ENCODE measurements around the gene SNX33. TPM values are rescaled to one million over a fixed set of nuclear protein-coding genes. Genes with fewer than 3 reads are reported as not detected.

Gene SNX33
- total and polyA plus RNA-seq, 2 donors (not counting 1 experiment from before 2014, with no cell fraction given) = 0.22 to 0.59 TPM

- Mint-ChIP-seq H3K27ac (no peak overlapping the region), H3K9me3 (ENCODE audit: insufficient read depth) (no peaks in the 10 kb centered on the region), H3K27me3 (peaks cover 18% of the 10 kb centered on the region), H3K4me1 (no peaks in the 10 kb centered on the region), H3K4me3 (no peak overlapping the region)
- no peaks in the 10 kb centered on the region for H3K36me3 ChIP-seq (replicated peaks in 1 of 2; ENCODE audit: control extremely low read depth in 1 of 2, control insufficient read depth in 1 of 2, extremely low read depth in 1 of 2, insufficient read depth in 2 of 2, low read length in 1 of 2)
- ChIA-PET CTCF (no interaction called here), POLR2A (interaction anchor here (0.6 kb wide), 1 partner anchor 89 kb away, joined by 4 read pairs; no protein-coding TSS in a partner anchor)
- no peak overlapping the region for H3K4me2 ChIP-seq (replicated peaks; ENCODE audit: low read depth, low read length, poor library complexity, severe bottlenecking)
- no peak overlapping the region for H3K27ac ChIP-seq (ENCODE audit: low read length in 2 of 2)
- H3K9ac ChIP-seq (ENCODE audit: low read length) = no peak overlapping the region
- no peaks in the 10 kb centered on the region for H3K79me2 ChIP-seq (ENCODE audit: control insufficient read depth, insufficient read depth, low read length)
- intact Hi-C loops (cut with micrococcal nuclease) = no loop called here
- H3K9me3 ChIP-seq (ENCODE audit: control extremely low read depth in 1 of 3, control insufficient read depth in 2 of 3, insufficient read depth in 1 of 3, low read length in 2 of 3) = no peaks in the 10 kb centered on the region
- 100% methylated on average over 3 of the region's 4 CpGs for WGBS (ENCODE audit: insufficient coverage)
- no peak for DNase-seq
- TF ChIP-seq EZH2 (IDR thresholded peaks at IDR 0.05; ENCODE audit: borderline replicate concordance, insufficient read depth, low read depth, low read length, poor library complexity, severe bottlenecking) (no peak), CTCF (IDR thresholded peaks at IDR 0.05) (no peak)
- ATAC-seq (ENCODE audit: low read depth) = no peak
- no peak overlapping the region for H2AFZ ChIP-seq (ENCODE audit: insufficient read depth, low read depth, low read length, poor library complexity, severe bottlenecking)
- H3K4me3 ChIP-seq (ENCODE audit: control extremely low read depth in 1 of 5, extremely low read depth in 1 of 5, insufficient read depth in 1 of 5, low read depth in 2 of 5, low read length in 4 of 5) = no peak overlapping the region
- H4K20me1 ChIP-seq (ENCODE audit: control insufficient read depth, insufficient read depth, low read length, poor library complexity, severe bottlenecking) = no peaks in the 10 kb centered on the region
- H3K4me1 ChIP-seq (ENCODE audit: control insufficient read depth in 2 of 2, insufficient read depth in 2 of 2, low read length in 2 of 2) = no peaks in the 10 kb centered on the region
- no peaks in the 10 kb centered on the region for H3K27me3 ChIP-seq (replicated peaks in 1 of 4; ENCODE audit: control extremely low read depth in 1 of 4, control insufficient read depth in 3 of 4, insufficient read depth in 4 of 4, low read length in 3 of 4)
Observed at GRCh38 chr15:75654201-75654907, 6.6 kb downstream of the SNX33 start.

- no peaks in the 10 kb centered on the region for H3K4me1 ChIP-seq (ENCODE audit: control insufficient read depth in 2 of 2, insufficient read depth in 2 of 2, low read length in 2 of 2)
- H3K36me3 ChIP-seq (replicated peaks in 1 of 2; ENCODE audit: control extremely low read depth in 1 of 2, control insufficient read depth in 1 of 2, extremely low read depth in 1 of 2, insufficient read depth in 2 of 2, low read length in 1 of 2) = no peaks in the 10 kb centered on the region
- no peak overlapping the region for H3K4me3 ChIP-seq (ENCODE audit: control extremely low read depth in 1 of 5, extremely low read depth in 1 of 5, insufficient read depth in 1 of 5, low read depth in 2 of 5, low read length in 4 of 5)
- H3K9me3 ChIP-seq (ENCODE audit: control extremely low read depth in 1 of 3, control insufficient read depth in 2 of 3, insufficient read depth in 1 of 3, low read length in 2 of 3) = no peaks in the 10 kb centered on the region
- Mint-ChIP-seq H3K4me1 (no peaks in the 10 kb centered on the region), H3K27ac (no peak overlapping the region), H3K27me3 (peaks cover 13% of the 10 kb centered on the region), H3K9me3 (ENCODE audit: insufficient read depth) (no peaks in the 10 kb centered on the region), H3K4me3 (no peak overlapping the region)
- intact Hi-C loops (cut with micrococcal nuclease) = no loop called here
- CTCF ChIA-PET = no interaction called here
- 80% methylated on average over 3 of the region's 4 CpGs for WGBS (ENCODE audit: insufficient coverage)
- H4K20me1 ChIP-seq (ENCODE audit: control insufficient read depth, insufficient read depth, low read length, poor library complexity, severe bottlenecking) = no peaks in the 10 kb centered on the region
- ATAC-seq (ENCODE audit: low read depth) (no peak), DNase-seq (no peak)
- no peak overlapping the region for H2AFZ ChIP-seq (ENCODE audit: insufficient read depth, low read depth, low read length, poor library complexity, severe bottlenecking)
- no peak overlapping the region for H3K27ac ChIP-seq (ENCODE audit: low read length in 2 of 2)
- H3K4me2 ChIP-seq (replicated peaks; ENCODE audit: low read depth, low read length, poor library complexity, severe bottlenecking) = no peak overlapping the region
- TF ChIP-seq CTCF (IDR thresholded peaks at IDR 0.05) (no peak), EZH2 (IDR thresholded peaks at IDR 0.05; ENCODE audit: borderline replicate concordance, insufficient read depth, low read depth, low read length, poor library complexity, severe bottlenecking) (no peak)
- no peaks in the 10 kb centered on the region for H3K79me2 ChIP-seq (ENCODE audit: control insufficient read depth, insufficient read depth, low read length)
- no peak overlapping the region for H3K9ac ChIP-seq (ENCODE audit: low read length)
- POLR2A ChIA-PET = no interaction called here
- no peaks in the 10 kb centered on the region for H3K27me3 ChIP-seq (replicated peaks in 1 of 4; ENCODE audit: control extremely low read depth in 1 of 4, control insufficient read depth in 3 of 4, insufficient read depth in 4 of 4, low read length in 3 of 4)
Observed at GRCh38 chr15:75655931-75656330, 8.2 kb downstream of the SNX33 start.
